Measurements from ENCODE around the gene SRP54. TPM values are rescaled to one million over a fixed set of nuclear protein-coding genes. Genes with fewer than 3 reads are reported as not detected.

Gene SRP54
- total RNA-seq, 1 donor, result 78.4 TPM

- no peak for TF ChIP-seq CTCF (IDR thresholded peaks at IDR 0.05; ENCODE audit: insufficient read depth, low read length)
Observed at GRCh38 chr14:34965912-34966311, 16.9 kb upstream of the SRP54 start.

GRCh38 chr14:34966413-34966812 is 16.4 kb upstream of the SRP54 start:
- TF ChIP-seq CTCF (IDR thresholded peaks at IDR 0.05; ENCODE audit: insufficient read depth, low read length), result no peak
- H3K4me3 ChIP-seq (ENCODE audit: low read depth, low read length), result no peak overlapping the region
- no peak for DNase-seq (ENCODE audit: low read depth)

More at GRCh38 chr14:34965912-34966311, 16.9 kb upstream of the SRP54 start:
- no peak for DNase-seq (ENCODE audit: low read depth)
- H3K4me3 ChIP-seq (ENCODE audit: low read depth, low read length), result no peak overlapping the region

- no peak overlapping the region for H3K4me3 ChIP-seq (ENCODE audit: low read depth, low read length)
- DNase-seq (ENCODE audit: low read depth), result no peak
- TF ChIP-seq CTCF (IDR thresholded peaks at IDR 0.05; ENCODE audit: insufficient read depth, low read length), result no peak
Observed at GRCh38 chr14:34970665-34971064, 12.1 kb upstream of the SRP54 start.

GRCh38 chr14:34971381-34971780 is 11.4 kb upstream of the SRP54 start:
- H3K4me3 ChIP-seq (ENCODE audit: low read depth, low read length), result no peak overlapping the region
- peak; percentile 28 for DNase-seq (ENCODE audit: low read depth)
- no peak for TF ChIP-seq CTCF (IDR thresholded peaks at IDR 0.05; ENCODE audit: insufficient read depth, low read length)

GRCh38 chr14:34971801-34972200 is 11.0 kb upstream of the SRP54 start:
- TF ChIP-seq CTCF (IDR thresholded peaks at IDR 0.05; ENCODE audit: insufficient read depth, low read length), result no peak
- no peak overlapping the region for H3K4me3 ChIP-seq (ENCODE audit: low read depth, low read length)
- DNase-seq (ENCODE audit: low read depth), result no peak

- DNase-seq (ENCODE audit: low read depth), result no peak
- H3K4me3 ChIP-seq (ENCODE audit: low read depth, low read length), result no peak overlapping the region
- no peak for TF ChIP-seq CTCF (IDR thresholded peaks at IDR 0.05; ENCODE audit: insufficient read depth, low read length)
Observed at GRCh38 chr14:34978444-34978843, 4.3 kb upstream of the SRP54 start.

GRCh38 chr14:34980337-34980900 is 2.4 kb upstream of the SRP54 start:
- TF ChIP-seq CTCF (IDR thresholded peaks at IDR 0.05; ENCODE audit: insufficient read depth, low read length), result no peak

More at GRCh38 chr14:34980337-34980900, 2.4 kb upstream of the SRP54 start:
- H3K4me3 ChIP-seq (ENCODE audit: low read depth, low read length), result peak overlapping the region; percentile 94
- DNase-seq (ENCODE audit: low read depth), result no peak
